NCI-H748 (cell line): ENCODE data around the gene TTC34.

Experiments used
- DNase-seq: peaks from one replicate; lab custom pipeline; 2025; ENCODE audit not compliant: unreplicated experiment; lab: John Stamatoyannopoulos, UW

Gene TTC34

GRCh38 chr1:2812939-2813653 is 11.6 kb upstream of the TTC34 start:
- DNase-seq: no peak

- no peak for DNase-seq
Measured at GRCh38 chr1:2812136-2812535, 10.6 kb upstream of the TTC34 start.

- no peak for DNase-seq
Measured at GRCh38 chr1:2811533-2811918, 10.0 kb upstream of the TTC34 start.

GRCh38 chr1:2810899-2811532 is 9.5 kb upstream of the TTC34 start:
- no peak for DNase-seq

- DNase-seq: no peak
Measured at GRCh38 chr1:2810281-2810680, 8.8 kb upstream of the TTC34 start.

- no peak for DNase-seq
Measured at GRCh38 chr1:2809656-2810055, 8.2 kb upstream of the TTC34 start.

- DNase-seq: no peak
Measured at GRCh38 chr1:2808831-2809605, 7.5 kb upstream of the TTC34 start.

- DNase-seq: no peak
Measured at GRCh38 chr1:2808386-2808705, 6.9 kb upstream of the TTC34 start.

GRCh38 chr1:2807678-2808385 is 6.3 kb upstream of the TTC34 start:
- no peak for DNase-seq

- DNase-seq: no peak
Measured at GRCh38 chr1:2807036-2807435, 5.5 kb upstream of the TTC34 start.

GRCh38 chr1:2806591-2806990 is 5.1 kb upstream of the TTC34 start:
- DNase-seq: no peak

- DNase-seq: no peak
Measured at GRCh38 chr1:2805801-2806430, 4.4 kb upstream of the TTC34 start.

- DNase-seq: no peak
Measured at GRCh38 chr1:2804628-2805351, 3.3 kb upstream of the TTC34 start.

GRCh38 chr1:2803931-2804627 is 2.6 kb upstream of the TTC34 start:
- no peak for DNase-seq

- DNase-seq: no peak
Measured at GRCh38 chr1:2803086-2803930, 1.8 kb upstream of the TTC34 start.

GRCh38 chr1:2802421-2802961 is 998 bp upstream of the TTC34 start:
- no peak for DNase-seq

GRCh38 chr1:2801046-2801445 is 447 bp downstream of the TTC34 start:
- no peak for DNase-seq

GRCh38 chr1:2800664-2801045 is 838 bp downstream of the TTC34 start:
- DNase-seq: no peak
